ENCODE results near the gene PDPK1. TPM values are rescaled to one million over a fixed set of nuclear protein-coding genes. Genes with fewer than 3 reads are reported as not detected.
"Not testable (repeated sequence)": the region's sequence is repeated elsewhere in the genome, so short reads cannot be mapped to it uniquely, and the experiment has no call there.

Gene PDPK1
- total and polyA plus RNA-seq, 2 experiments from 2014 or later = 27.1 to 29.8 TPM

GRCh38 chr16:2532494-2533141, 5.2 kb upstream of the PDPK1 start:
- 3% methylated on average over 37 of the region's 37 CpGs for WGBS (ENCODE audit: low lambda C conversion rate, missing lambda C conversion rate)
- no peaks in the 10 kb centered on the region for H4K20me1 ChIP-seq (ENCODE audit: insufficient read depth, poor library complexity, severe bottlenecking)
- peaks cover 5% of the 10 kb centered on the region for H3K4me1 ChIP-seq (ENCODE audit: insufficient read depth)
- TF ChIP-seq, protein P1, sequence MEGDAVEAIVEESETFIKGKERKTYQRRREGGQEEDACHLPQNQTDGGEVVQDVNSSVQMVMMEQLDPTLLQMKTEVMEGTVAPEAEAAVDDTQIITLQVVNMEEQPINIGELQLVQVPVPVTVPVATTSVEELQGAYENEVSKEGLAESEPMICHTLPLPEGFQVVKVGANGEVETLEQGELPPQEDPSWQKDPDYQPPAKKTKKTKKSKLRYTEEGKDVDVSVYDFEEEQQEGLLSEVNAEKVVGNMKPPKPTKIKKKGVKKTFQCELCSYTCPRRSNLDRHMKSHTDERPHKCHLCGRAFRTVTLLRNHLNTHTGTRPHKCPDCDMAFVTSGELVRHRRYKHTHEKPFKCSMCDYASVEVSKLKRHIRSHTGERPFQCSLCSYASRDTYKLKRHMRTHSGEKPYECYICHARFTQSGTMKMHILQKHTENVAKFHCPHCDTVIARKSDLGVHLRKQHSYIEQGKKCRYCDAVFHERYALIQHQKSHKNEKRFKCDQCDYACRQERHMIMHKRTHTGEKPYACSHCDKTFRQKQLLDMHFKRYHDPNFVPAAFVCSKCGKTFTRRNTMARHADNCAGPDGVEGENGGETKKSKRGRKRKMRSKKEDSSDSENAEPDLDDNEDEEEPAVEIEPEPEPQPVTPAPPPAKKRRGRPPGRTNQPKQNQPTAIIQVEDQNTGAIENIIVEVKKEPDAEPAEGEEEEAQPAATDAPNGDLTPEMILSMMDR (IDR thresholded peaks at IDR 0.05; ENCODE audit: poor library complexity) = no peak
- TF ChIP-seq EZH2phosphoT487 (IDR thresholded peaks at IDR 0.05; ENCODE audit: low read depth, severe bottlenecking, unreplicated experiment) = no peak
- no peak for TF ChIP-seq EZH2 (IDR thresholded peaks at IDR 0.05; ENCODE audit: borderline replicate concordance)
- H3K36me3 ChIP-seq (replicated peaks; ENCODE audit: insufficient read depth, low read depth) = no peaks in the 10 kb centered on the region
- DNase-seq (ENCODE audit: low spot score) = peak; percentile 91
- H2AFZ ChIP-seq = peak overlapping the region; percentile 37
- peak overlapping the region; percentile 94 for H3K27ac ChIP-seq
- peak overlapping the region; percentile 89 for H3K4me2 ChIP-seq
- no peaks in the 10 kb centered on the region for H3K27me3 ChIP-seq
- peak overlapping the region; percentile 34 for H3K4me3 ChIP-seq
- H3K79me2 ChIP-seq = no peaks in the 10 kb centered on the region
- no peaks in the 10 kb centered on the region for H3K9me2 ChIP-seq (replicated peaks; ENCODE audit: insufficient read depth)
- no peaks in the 10 kb centered on the region for H3K9me3 ChIP-seq (ENCODE audit: low read depth)

GRCh38 chr16:2533142-2533755, 4.6 kb upstream of the PDPK1 start:
- Histone ChIP-seq H3K27ac (peak overlapping the region; percentile 94), H3K4me3 (peak overlapping the region; percentile 34), H3K4me2 (peak overlapping the region; percentile 89), H2AFZ (peak overlapping the region; percentile 37)
- 54% methylated on average over 15 of the region's 16 CpGs for WGBS (ENCODE audit: low lambda C conversion rate, missing lambda C conversion rate)
- not testable (repeated sequence) for H3K79me2 ChIP-seq; H4K20me1 ChIP-seq (ENCODE audit: insufficient read depth, poor library complexity, severe bottlenecking); H3K4me1 ChIP-seq (ENCODE audit: insufficient read depth); DNase-seq (ENCODE audit: low spot score); H3K36me3 ChIP-seq (replicated peaks; ENCODE audit: insufficient read depth, low read depth); H3K9me2 ChIP-seq (replicated peaks; ENCODE audit: insufficient read depth); H3K9me3 ChIP-seq (ENCODE audit: low read depth); H3K27me3 ChIP-seq

DNA sequence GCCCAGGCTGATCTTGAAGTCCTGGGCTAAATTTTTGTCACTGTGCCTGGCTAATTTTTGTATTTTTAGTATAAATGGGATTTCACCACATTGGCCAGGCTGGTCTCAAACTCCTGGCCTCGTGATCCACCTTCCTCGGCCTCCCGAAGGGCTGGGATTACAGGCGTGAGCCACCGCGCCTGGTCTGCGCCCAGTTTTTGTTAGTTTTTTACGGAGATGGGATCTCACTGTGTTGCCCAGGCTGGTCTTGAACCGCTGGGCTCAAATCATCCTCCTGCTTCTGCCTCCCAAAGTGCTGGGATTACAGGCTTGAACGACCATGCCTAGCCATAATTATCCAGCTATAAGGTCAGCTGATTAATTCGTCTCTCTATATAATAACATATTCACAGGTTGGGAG, 3.9 kb upstream of the PDPK1 start:
- WGBS (ENCODE audit: low lambda C conversion rate, missing lambda C conversion rate) = 95% methylated on average over 11 of the region's 11 CpGs
- H2AFZ ChIP-seq = no peak overlapping the region
- no peaks in the 10 kb centered on the region for H3K9me3 ChIP-seq (ENCODE audit: low read depth)
- H3K4me1 ChIP-seq (ENCODE audit: insufficient read depth) = peaks cover 6% of the 10 kb centered on the region
- H3K27ac ChIP-seq = no peak overlapping the region
- TF ChIP-seq, protein P1 (IDR thresholded peaks at IDR 0.05; ENCODE audit: poor library complexity) = no peak
- TF ChIP-seq EZH2phosphoT487 (IDR thresholded peaks at IDR 0.05; ENCODE audit: low read depth, severe bottlenecking, unreplicated experiment) = no peak
- TF ChIP-seq EZH2 (IDR thresholded peaks at IDR 0.05; ENCODE audit: borderline replicate concordance) = no peak
- H3K4me2 ChIP-seq = no peak overlapping the region
- DNase-seq (ENCODE audit: low spot score) = no peak
- H4K20me1 ChIP-seq (ENCODE audit: insufficient read depth, poor library complexity, severe bottlenecking) = peaks cover 4% of the 10 kb centered on the region
- peaks cover 4% of the 10 kb centered on the region for H3K79me2 ChIP-seq
- H3K27me3 ChIP-seq = no peaks in the 10 kb centered on the region
- H3K9me2 ChIP-seq (replicated peaks; ENCODE audit: insufficient read depth) = no peaks in the 10 kb centered on the region
- H3K36me3 ChIP-seq (replicated peaks; ENCODE audit: insufficient read depth, low read depth) = no peaks in the 10 kb centered on the region
- no peak overlapping the region for H3K4me3 ChIP-seq

GRCh38 chr16:2534335-2534734, 3.5 kb upstream of the PDPK1 start:
- H3K27ac ChIP-seq; H3K4me3 ChIP-seq; H3K9me2 ChIP-seq (replicated peaks; ENCODE audit: insufficient read depth); H3K79me2 ChIP-seq; H3K4me2 ChIP-seq; H4K20me1 ChIP-seq (ENCODE audit: insufficient read depth, poor library complexity, severe bottlenecking); H3K27me3 ChIP-seq; H3K9me3 ChIP-seq (ENCODE audit: low read depth); DNase-seq (ENCODE audit: low spot score); H2AFZ ChIP-seq; H3K36me3 ChIP-seq (replicated peaks; ENCODE audit: insufficient read depth, low read depth): not testable (repeated sequence)
- peaks cover 10% of the 10 kb centered on the region for H3K4me1 ChIP-seq (ENCODE audit: insufficient read depth)
- WGBS (ENCODE audit: low lambda C conversion rate, missing lambda C conversion rate) = 93% methylated on average over 5 of the region's 5 CpGs
